Measurements from ENCODE around the gene AP1AR. TPM values are rescaled to one million over a fixed set of nuclear protein-coding genes. Genes with fewer than 3 reads are reported as not detected.
A peak's percentile ranks its signal among the peaks of the same experiment; 100 is the strongest.

AP1AR gene
- total and polyA plus RNA-seq, 4 donors, result 7.6 to 14.7 (median 7.8) TPM

GRCh38 chr4:112315446-112315845 lies 83.9 kb downstream of the AP1AR start:
- no peaks in the 10 kb centered on the region for H3K4me1 ChIP-seq (ENCODE audit: control insufficient read depth in 4 of 4, insufficient read depth in 4 of 4, low read length in 3 of 4)
- H3K27ac ChIP-seq (ENCODE audit: low read depth in 1 of 2, low read length in 2 of 2), result no peak overlapping the region
- DNase-seq (ENCODE audit: low spot score), result no peak
- H3K4me3 ChIP-seq (ENCODE audit: low read depth in 1 of 3, low read length in 3 of 3), result no peak overlapping the region
- WGBS, result 85% methylated on average over 3 of the region's 3 CpGs
- TF ChIP-seq REST (IDR thresholded peaks at IDR 0.05), result no peak
- TF ChIP-seq MAX (IDR thresholded peaks at IDR 0.05), result peak; percentile 20
- no peak for TF ChIP-seq HNF4A (conservative IDR thresholded peaks at IDR 0.05)
- no peak for TF ChIP-seq GABPA (IDR thresholded peaks at IDR 0.05 in 1 of 2, conservative IDR thresholded peaks at IDR 0.05 in 1 of 2)
- TF ChIP-seq RXRA (IDR thresholded peaks at IDR 0.05), result no peak
- H3K9ac ChIP-seq (ENCODE audit: low read depth in 1 of 2, low read length in 2 of 2), result no peak overlapping the region
- H3K36me3 ChIP-seq (ENCODE audit: control insufficient read depth in 4 of 4, insufficient read depth in 3 of 4, low read depth in 1 of 4, low read length in 3 of 4), result no peaks in the 10 kb centered on the region
- H3K27me3 ChIP-seq (ENCODE audit: control insufficient read depth in 4 of 4, insufficient read depth in 4 of 4, low read length in 3 of 4), result no peaks in the 10 kb centered on the region
- H3K9me3 ChIP-seq (ENCODE audit: control insufficient read depth in 4 of 4, low read length in 3 of 4), result no peaks in the 10 kb centered on the region

GRCh38 chr4:112316360-112316759 lies 84.8 kb downstream of the AP1AR start:
- no peak overlapping the region for H3K4me3 ChIP-seq (ENCODE audit: low read depth in 1 of 3, low read length in 3 of 3)
- no peaks in the 10 kb centered on the region for H3K4me1 ChIP-seq (ENCODE audit: control insufficient read depth in 4 of 4, insufficient read depth in 4 of 4, low read length in 3 of 4)
- 90% methylated on average over 2 of the region's 2 CpGs for WGBS
- H3K36me3 ChIP-seq (ENCODE audit: control insufficient read depth in 4 of 4, insufficient read depth in 3 of 4, low read depth in 1 of 4, low read length in 3 of 4), result no peaks in the 10 kb centered on the region
- no peaks in the 10 kb centered on the region for H3K9me3 ChIP-seq (ENCODE audit: control insufficient read depth in 4 of 4, low read length in 3 of 4)
- DNase-seq (ENCODE audit: low spot score), result no peak
- H3K27me3 ChIP-seq (ENCODE audit: control insufficient read depth in 4 of 4, insufficient read depth in 4 of 4, low read length in 3 of 4), result no peaks in the 10 kb centered on the region
- H3K27ac ChIP-seq (ENCODE audit: low read depth in 1 of 2, low read length in 2 of 2), result no peak overlapping the region
- no peak for TF ChIP-seq CTCF (IDR thresholded peaks at IDR 0.05; ENCODE audit: low read depth, low read length, missing input control)
- no peak for TF ChIP-seq RAD21 (IDR thresholded peaks at IDR 0.05)
- no peak for TF ChIP-seq REST (IDR thresholded peaks at IDR 0.05)
- TF ChIP-seq TAF1 (conservative IDR thresholded peaks at IDR 0.05), result no peak
- no peak for TF ChIP-seq JUND (IDR thresholded peaks at IDR 0.05)
- TF ChIP-seq HNF4A (conservative IDR thresholded peaks at IDR 0.05), result no peak
- no peak for TF ChIP-seq FOXA2 (IDR thresholded peaks at IDR 0.05)
- no peak for TF ChIP-seq NR2F2 (IDR thresholded peaks at IDR 0.05)
- no peak for TF ChIP-seq GABPA (IDR thresholded peaks at IDR 0.05 in 1 of 2, conservative IDR thresholded peaks at IDR 0.05 in 1 of 2)
- no peak for TF ChIP-seq SP1 (IDR thresholded peaks at IDR 0.05)
- no peak for TF ChIP-seq YY1 (IDR thresholded peaks at IDR 0.05)
- no peak for TF ChIP-seq EGR1 (IDR thresholded peaks at IDR 0.05; ENCODE audit: low read depth in 2 of 2)
- no peak for TF ChIP-seq FOXA1 (IDR thresholded peaks at IDR 0.05)
- no peak for TF ChIP-seq RXRA (IDR thresholded peaks at IDR 0.05)
- TF ChIP-seq HNF4G (IDR thresholded peaks at IDR 0.05), result no peak
- TF ChIP-seq MAX (IDR thresholded peaks at IDR 0.05), result no peak
- TF ChIP-seq ATF3 (IDR thresholded peaks at IDR 0.05), result no peak
- no peak for TF ChIP-seq ZBTB33 (IDR thresholded peaks at IDR 0.05)
- no peak overlapping the region for H3K9ac ChIP-seq (ENCODE audit: low read depth in 1 of 2, low read length in 2 of 2)
